Thoracic aorta (tissue), 2 donors: ENCODE data around the gene SSBP1. TPM values are rescaled to one million over a fixed set of nuclear protein-coding genes. Genes with fewer than 3 reads are reported as not detected.

Source experiments
- ATAC-seq: fragments of 150-250 bp; one replicate; pipeline ENCODE4 v1.8.0; 2017; ENCODE audit warnings: low read depth; ENCODE audit not compliant: insufficient number of reproducible peaks, low FRiP score
- DNase-seq: peaks from one replicate; pipeline ENCODE4 v3.0.0-alpha.2; 2020; ENCODE audit warnings: low spot score
- H3K27ac ChIP-seq, 2 donors: fragments of 200-600 bp; sonication (generic); 1 replicate in 1 of 2; 2 replicates in 1 of 2; pipeline ENCODE4 v1.5.1; 2016; ENCODE audit warnings: mild to moderate bottlenecking in 2 of 2, moderate library complexity in 2 of 2
- H3K27me3 ChIP-seq: fragments of 200-600 bp; sonication (generic); replicated peaks from 2 replicates; pipeline ENCODE4 v1.6.0; 2016; ENCODE audit warnings: mild to moderate bottlenecking; ENCODE audit not compliant: insufficient read depth
- H3K36me3 ChIP-seq: fragments of 200-600 bp; sonication (generic); one replicate; pipeline ENCODE4 v1.5.1; 2016
- H3K4me1 ChIP-seq, 2 donors: fragments of 200-600 bp; sonication (generic); 1 replicate in 1 of 2; 2 replicates in 1 of 2; pipeline versions ENCODE4 v1.5.1 to v1.6.0; 2016; ENCODE audit warnings: low read depth in 2 of 2, mild to moderate bottlenecking in 1 of 2; ENCODE audit not compliant: control insufficient read depth in 1 of 2
- H3K4me3 ChIP-seq: fragments of 200-600 bp; sonication (generic); 2 replicates; pipeline ENCODE4 v1.5.1; 2016; ENCODE audit warnings: mild to moderate bottlenecking
- H3K9me3 ChIP-seq: fragments of 200-600 bp; sonication (generic); 2 replicates; pipeline ENCODE4 v1.5.1; 2016
- total RNA-seq, 2 donors: library from RNA; depleted of rRNA; stranded (reverse); fragments of >200 nt; gene quantifications; one replicate each; pipeline versions ENCODE4 v1.1.0 to v1.2.3, GENCODE V29; 2016
- TF ChIP-seq, protein P1 (sequence below): fragments of 200-600 bp; sonication (generic); IDR thresholded peaks from one replicate; pipeline ENCODE4 v1.5.1; 2019; ENCODE audit warnings: antibody characterized with exemption

SSBP1 gene
- total RNA-seq, 2 donors from 2014 or later: 50.8 to 157 TPM

DNA sequence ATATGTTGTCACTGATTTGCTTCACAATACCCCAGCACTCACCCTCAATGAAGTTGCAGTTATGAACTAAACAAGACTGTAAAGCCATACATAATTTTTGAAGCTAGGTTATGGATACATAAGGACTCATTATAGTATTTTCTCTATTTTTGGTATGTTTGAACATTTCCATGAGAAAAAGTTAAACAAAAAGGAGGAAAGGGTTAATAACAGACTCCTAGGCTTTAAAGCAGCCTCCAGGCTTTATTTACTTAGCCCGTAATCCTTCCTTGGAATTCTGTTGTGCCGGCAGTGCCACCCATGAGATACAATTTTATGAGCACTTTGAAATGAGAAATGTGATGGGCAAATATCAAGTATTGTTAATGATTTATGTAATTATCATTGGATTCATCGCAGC, 34.0 kb upstream of the SSBP1 start:
- Histone ChIP-seq H3K9me3 (no peaks in the 10 kb centered on the region), H3K4me1 (peaks cover 4 to 47% of the 10 kb centered on the region in 2 donors), H3K4me3 (no peak overlapping the region), H3K27me3 (no peaks in the 10 kb centered on the region), H3K27ac (peak overlapping the region in 1 of 2 donors; percentile 36), H3K36me3 (no peaks in the 10 kb centered on the region)
- DNase-seq: no peak
- TF ChIP-seq, protein P1, sequence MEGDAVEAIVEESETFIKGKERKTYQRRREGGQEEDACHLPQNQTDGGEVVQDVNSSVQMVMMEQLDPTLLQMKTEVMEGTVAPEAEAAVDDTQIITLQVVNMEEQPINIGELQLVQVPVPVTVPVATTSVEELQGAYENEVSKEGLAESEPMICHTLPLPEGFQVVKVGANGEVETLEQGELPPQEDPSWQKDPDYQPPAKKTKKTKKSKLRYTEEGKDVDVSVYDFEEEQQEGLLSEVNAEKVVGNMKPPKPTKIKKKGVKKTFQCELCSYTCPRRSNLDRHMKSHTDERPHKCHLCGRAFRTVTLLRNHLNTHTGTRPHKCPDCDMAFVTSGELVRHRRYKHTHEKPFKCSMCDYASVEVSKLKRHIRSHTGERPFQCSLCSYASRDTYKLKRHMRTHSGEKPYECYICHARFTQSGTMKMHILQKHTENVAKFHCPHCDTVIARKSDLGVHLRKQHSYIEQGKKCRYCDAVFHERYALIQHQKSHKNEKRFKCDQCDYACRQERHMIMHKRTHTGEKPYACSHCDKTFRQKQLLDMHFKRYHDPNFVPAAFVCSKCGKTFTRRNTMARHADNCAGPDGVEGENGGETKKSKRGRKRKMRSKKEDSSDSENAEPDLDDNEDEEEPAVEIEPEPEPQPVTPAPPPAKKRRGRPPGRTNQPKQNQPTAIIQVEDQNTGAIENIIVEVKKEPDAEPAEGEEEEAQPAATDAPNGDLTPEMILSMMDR: no peak
- no peak for ATAC-seq

DNA sequence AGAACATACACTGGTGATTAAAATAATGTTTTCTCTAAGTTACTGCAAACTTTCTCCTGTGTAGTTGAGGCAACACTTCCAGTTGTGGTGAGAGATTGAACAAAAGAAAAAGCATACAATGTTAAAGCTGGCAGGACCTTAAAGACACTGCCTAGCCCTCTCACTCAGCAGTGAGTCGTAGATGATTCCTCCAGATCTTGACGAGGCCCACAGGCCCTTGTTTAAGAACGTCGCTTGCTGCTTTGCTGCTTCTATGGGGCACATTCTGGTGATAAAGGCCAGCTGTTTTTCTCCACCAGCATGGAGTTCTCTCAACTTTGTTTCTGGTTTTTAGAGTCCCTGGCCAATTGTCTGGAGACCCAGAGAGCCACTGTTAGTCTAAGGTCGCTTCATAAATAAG, 33.4 kb upstream of the SSBP1 start:
- ATAC-seq: no peak
- peaks cover 4 to 42% of the 10 kb centered on the region in 2 donors for H3K4me1 ChIP-seq
- DNase-seq: no peak
- no peaks in the 10 kb centered on the region for H3K9me3 ChIP-seq
- no peaks in the 10 kb centered on the region for H3K27me3 ChIP-seq
- peak overlapping the region; percentile 35 to 36 for H3K27ac ChIP-seq
- H3K36me3 ChIP-seq: no peaks in the 10 kb centered on the region
- TF ChIP-seq, protein P1: no peak
- H3K4me3 ChIP-seq: no peak overlapping the region

DNA sequence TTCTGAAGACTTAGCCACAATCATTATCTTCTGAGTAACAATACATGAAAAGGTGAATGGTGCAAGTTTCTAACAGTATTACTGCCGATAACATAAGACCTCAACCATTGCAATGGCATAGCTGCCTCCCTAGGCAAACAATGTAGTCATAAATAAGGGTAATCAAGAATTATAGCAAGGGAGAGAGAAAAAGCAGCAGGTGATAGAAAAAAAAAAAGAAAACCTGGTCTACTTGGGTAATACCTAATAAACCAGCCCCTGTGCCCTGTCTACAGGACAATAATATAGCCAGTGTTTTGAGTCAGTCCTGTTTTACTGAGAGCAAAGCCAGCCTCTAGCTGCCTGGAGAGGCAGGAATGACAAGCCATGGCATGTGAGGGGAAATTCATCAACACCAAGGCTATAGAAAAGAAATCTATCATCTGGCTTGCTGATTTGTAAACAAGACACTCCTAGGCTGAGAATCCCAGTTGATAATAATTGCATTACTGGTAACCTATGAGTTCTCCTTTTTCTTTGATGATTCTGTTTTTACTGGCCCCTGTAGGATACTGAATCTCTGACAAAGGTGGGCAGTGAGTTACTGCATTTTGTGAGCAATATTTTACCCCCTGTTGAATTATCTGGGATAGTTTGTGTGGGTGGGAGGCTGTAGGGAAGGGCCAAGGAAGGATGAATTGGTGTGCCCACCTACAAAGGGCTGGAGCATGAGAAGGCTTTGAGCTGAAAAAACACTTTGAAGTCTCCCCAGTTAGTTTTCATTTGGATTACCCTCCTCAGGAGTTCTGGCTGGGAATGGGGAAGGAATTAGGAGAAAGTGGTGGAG, 31.7 kb upstream of the SSBP1 start:
- no peak overlapping the region for H3K27ac ChIP-seq
- TF ChIP-seq, protein P1: no peak
- no peak for ATAC-seq
- DNase-seq: no peak
- H3K4me3 ChIP-seq: no peak overlapping the region
- no peaks in the 10 kb centered on the region for H3K27me3 ChIP-seq
- H3K36me3 ChIP-seq: no peaks in the 10 kb centered on the region
- H3K4me1 ChIP-seq: peaks cover 0 to 29% of the 10 kb centered on the region in 2 donors
- no peaks in the 10 kb centered on the region for H3K9me3 ChIP-seq

DNA sequence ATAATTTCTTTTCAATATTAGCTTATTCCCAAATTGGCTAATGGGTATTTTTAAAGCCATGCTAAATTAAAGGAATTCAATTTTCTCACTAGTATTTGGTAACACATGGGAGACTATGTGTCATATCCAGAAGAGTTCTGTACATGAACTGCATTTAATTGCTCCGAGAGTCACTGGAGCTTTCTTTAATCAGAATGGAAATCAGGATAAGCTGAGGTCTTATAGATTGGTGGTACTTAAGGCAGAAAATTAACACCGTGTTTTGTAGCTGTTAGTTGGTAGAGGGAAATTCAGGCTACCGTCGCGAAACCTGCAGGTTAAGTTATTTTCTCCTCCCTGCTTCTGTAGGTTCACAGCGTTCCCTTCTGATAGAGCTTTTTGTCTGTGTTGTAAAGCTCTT, 29.8 kb upstream of the SSBP1 start, which contains the start of gene WEE2:
Gene WEE2, plus strand, starts transcription at position 3 of the 400 bp plus-strand sequence. CDS start 406 bp downstream, outside the sequence.
- no peak for DNase-seq
- no peak for ATAC-seq
- Histone ChIP-seq H3K4me3 (no peak within 1 kb of the TSS), H3K27me3 (no peaks in the 10 kb centered on the region), H3K36me3 (no peaks in the 10 kb centered on the region), H3K9me3 (no peaks in the 10 kb centered on the region), H3K4me1 (peaks cover 0 to 18% of the 10 kb centered on the region in 2 donors), H3K27ac (no peak within 1 kb of the TSS)
- TF ChIP-seq, protein P1: no peak

DNA sequence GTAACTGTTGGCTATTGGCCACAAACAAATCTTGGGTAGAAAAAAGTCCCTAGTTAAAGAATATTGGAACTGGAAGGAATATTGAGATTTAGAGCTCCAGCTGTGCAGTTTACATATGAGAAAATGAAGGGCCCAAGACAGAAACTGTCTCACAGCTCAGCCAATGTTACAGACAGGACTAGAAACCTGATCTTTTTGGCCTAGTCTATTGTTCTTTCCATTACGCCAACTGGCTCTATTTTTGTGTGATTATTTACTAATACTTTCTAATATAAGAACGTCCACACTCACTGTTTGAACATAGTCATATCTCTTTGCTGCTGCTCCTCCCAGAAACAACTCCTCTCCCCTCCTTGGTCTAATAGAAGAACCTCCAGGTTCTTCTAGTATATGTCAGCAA, 28.8 kb upstream of the SSBP1 start:
- no peak for DNase-seq
- TF ChIP-seq, protein P1: no peak
- Histone ChIP-seq H3K27ac (no peak overlapping the region), H3K4me1 (peaks cover 0 to 12% of the 10 kb centered on the region in 2 donors), H3K9me3 (no peaks in the 10 kb centered on the region), H3K36me3 (no peaks in the 10 kb centered on the region), H3K4me3 (no peak overlapping the region), H3K27me3 (no peaks in the 10 kb centered on the region)
- no peak for ATAC-seq
